ENCODE results near the gene APEH. TPM values are rescaled to one million over a fixed set of nuclear protein-coding genes. Genes with fewer than 3 reads are reported as not detected.

APEH gene
- total RNA-seq, 1 donor from 2014 or later, result 99.5 TPM

Other genes starting within 250 kb of the APEH start
- gene NICN1, start 245.0 kb upstream of the APEH start, total RNA-seq, result 15.5 TPM
- gene DAG1, start 204.1 kb upstream of the APEH start, total RNA-seq, result 129 TPM
- 0.27 TPM for gene BSN, start 119.9 kb upstream of the APEH start, total RNA-seq
- gene MST1, start 15.1 kb downstream of the APEH start, total RNA-seq, result 4.6 TPM
- gene RNF123, start 15.2 kb downstream of the APEH start, total RNA-seq, result 46.1 TPM
- gene AMIGO3, start 45.3 kb downstream of the APEH start, total RNA-seq, result not detected
- gene GMPPB, start 49.6 kb downstream of the APEH start, total RNA-seq, result 18.1 TPM
- 19.0 TPM for gene IP6K1, start 112.2 kb downstream of the APEH start, total RNA-seq
- not detected for gene CDHR4, start 125.5 kb downstream of the APEH start, total RNA-seq
- 3.1 TPM for gene INKA1, start 128.9 kb downstream of the APEH start, total RNA-seq
- gene UBA7, start 139.6 kb downstream of the APEH start, total RNA-seq, result 23.1 TPM
- 2.5 TPM for gene TRAIP, start 182.2 kb downstream of the APEH start, total RNA-seq
- not detected for gene CAMKV, start 195.6 kb downstream of the APEH start, total RNA-seq
- 1.2 TPM for gene MST1R, start 229.5 kb downstream of the APEH start, total RNA-seq